Endothelial cell of umbilical vein (primary cell): ENCODE data around the gene LIM2. TPM values are rescaled to one million over a fixed set of nuclear protein-coding genes. Genes with fewer than 3 reads are reported as not detected.
A peak's percentile ranks its signal among the peaks of the same experiment; 100 is the strongest.
"Not testable (repeated sequence)": the region's sequence is repeated elsewhere in the genome, so short reads cannot be mapped to it uniquely, and the experiment has no call there.

Source experiments
- BruUV-seq: library from RNA; stranded (reverse); fragments of 400-500 nt; replicated peaks from 2 replicates; lab custom pipeline; 2021; lab: Mats Ljungman, UMichigan
- CTCF ChIA-PET: fragments of 300-600, 350-600 bp; sonication (Branson Sonifier 250); formaldehyde crosslinking; loops from one replicate; lab custom pipeline; 2021; ENCODE audit warnings: antibody characterized with exemption, inconsistent platforms; lab: Charles Lee
- POLR2A ChIA-PET: fragments of 300-600, 350-600 bp; sonication (Branson Sonifier 250); formaldehyde crosslinking; loops from one replicate; lab custom pipeline; 2021; ENCODE audit warnings: antibody characterized with exemption, inconsistent platforms; lab: Charles Lee
- DNase-seq: peaks from one replicate; pipeline ENCODE4 v3.0.0-alpha.2; 2011; ENCODE audit warnings: low read depth, low spot score
- FAIRE-seq: peaks from 2 replicates; lab custom pipeline; 2011; peaks lifted over from hg19 to GRCh38; lab: Jason Lieb, UNC
- H2AFZ ChIP-seq: 2 replicates; pipeline ENCODE4 v1.6.0; 2012; ENCODE audit warnings: low read depth, low read length, control low read depth, inconsistent platforms
- H3K27ac ChIP-seq: 2 replicates; pipeline ENCODE4 v1.5.1; 2011; ENCODE audit warnings: low read depth, mild to moderate bottlenecking, control low read depth, low read length, moderate library complexity; ENCODE audit not compliant: insufficient read depth
- H3K27me3 ChIP-seq, 2 experiments: 2 replicates each; pipeline versions ENCODE4 v1.6.0 to v1.6.1; 2011; ENCODE audit warnings: low read length in 2 of 2, mixed read lengths in 1 of 2; ENCODE audit not compliant: control insufficient read depth in 2 of 2, insufficient read depth in 2 of 2
- H3K36me3 ChIP-seq, 2 experiments: 2 replicates in 1 of 2; 3 replicates in 1 of 2; pipeline ENCODE4 v1.5.1; 2011; ENCODE audit warnings: low read length in 2 of 2, mild to moderate bottlenecking in 1 of 2, moderate library complexity in 1 of 2; ENCODE audit not compliant: control insufficient read depth in 2 of 2, insufficient read depth in 2 of 2; ENCODE audit errors: extremely low read depth in 1 of 2
- H3K4me1 ChIP-seq: 3 replicates; pipeline ENCODE4 v1.5.1; 2011; ENCODE audit warnings: mild to moderate bottlenecking, low read length; ENCODE audit not compliant: control insufficient read depth, insufficient read depth; ENCODE audit errors: extremely low read depth
- H3K4me2 ChIP-seq: 2 replicates; pipeline ENCODE4 v1.6.1; 2011; ENCODE audit warnings: low read length, control low read depth, mixed read lengths; ENCODE audit not compliant: insufficient read depth
- H3K4me3 ChIP-seq, 3 experiments: fragments of 200-600 bp in 1 of 3; sonication (generic), shearing (Covaris generic) in 1 of 3; replicated peaks in 1 of 3; 2 replicates each; pipeline ENCODE4 v1.5.1; 2011 to 2016; ENCODE audit warnings: control low read depth in 3 of 3, low read length in 3 of 3, mild to moderate bottlenecking in 2 of 3, inconsistent platforms in 1 of 3, low read depth in 1 of 3, moderate library complexity in 1 of 3; ENCODE audit not compliant: insufficient read depth in 1 of 3
- H3K79me2 ChIP-seq: 2 replicates; pipeline ENCODE4 v1.6.0; 2012; ENCODE audit warnings: low read length, inconsistent platforms; ENCODE audit not compliant: control insufficient read depth, insufficient read depth
- H3K9ac ChIP-seq: replicated peaks from 2 replicates; pipeline ENCODE3; 2011; ENCODE audit warnings: low read length, control low read depth; ENCODE audit not compliant: insufficient read depth; ENCODE audit errors: extremely low read depth
- H3K9me1 ChIP-seq: replicated peaks from 3 replicates; pipeline ENCODE4 v1.6.0; 2011; ENCODE audit warnings: mild to moderate bottlenecking, low read length; ENCODE audit not compliant: control insufficient read depth, insufficient read depth; ENCODE audit errors: extremely low read depth
- H3K9me3 ChIP-seq: replicated peaks from 2 replicates; pipeline ENCODE4 v1.5.1; 2012; ENCODE audit warnings: low read length, inconsistent platforms; ENCODE audit not compliant: control insufficient read depth, insufficient read depth
- H4K20me1 ChIP-seq: replicated peaks from 2 replicates; pipeline ENCODE3; 2011; ENCODE audit warnings: mild to moderate bottlenecking, low read length; ENCODE audit not compliant: control insufficient read depth, insufficient read depth; ENCODE audit errors: extremely low read depth
- CTCF ChIP-seq, 2 donors: IDR thresholded peaks; 1 replicate in 1 of 2; 2 replicates in 1 of 2; pipeline ENCODE4 v1.5.1; 2011; ENCODE audit warnings: low read length in 2 of 2, mild to moderate bottlenecking in 2 of 2, moderate library complexity in 2 of 2, control low read depth in 1 of 2, inconsistent platforms in 1 of 2, low read depth in 1 of 2; ENCODE audit not compliant: insufficient read depth in 1 of 2; ENCODE audit errors: extremely low read depth in 1 of 2
- EZH2 ChIP-seq: IDR thresholded peaks from 2 replicates; pipeline ENCODE4 v1.6.1; 2012; ENCODE audit warnings: borderline replicate concordance, low read depth, mild to moderate bottlenecking, moderate library complexity, low read length, inconsistent platforms; ENCODE audit not compliant: severe bottlenecking
- FOS ChIP-seq: IDR thresholded peaks from 2 replicates; pipeline ENCODE4 v1.6.1; 2011; ENCODE audit warnings: mild to moderate bottlenecking, low read length, moderate library complexity, borderline replicate concordance; ENCODE audit not compliant: insufficient read depth
- GATA2 ChIP-seq: IDR thresholded peaks from 2 replicates; pipeline ENCODE4 v1.7.0; 2011; ENCODE audit warnings: low read depth, mild to moderate bottlenecking, moderate library complexity, mixed read lengths, low read length; ENCODE audit not compliant: insufficient read length, insufficient read depth
- JUN ChIP-seq: IDR thresholded peaks from 2 replicates; pipeline ENCODE4 v1.6.1; 2011; ENCODE audit warnings: borderline replicate concordance, low read depth; ENCODE audit not compliant: insufficient read length, insufficient read depth
- MYC ChIP-seq: IDR thresholded peaks from one replicate; pipeline ENCODE4 v1.6.1; 2011; ENCODE audit warnings: mild to moderate bottlenecking, low read depth, low read length
- POLR2A ChIP-seq: IDR thresholded peaks from 2 replicates; pipeline ENCODE4 v1.6.1; 2012; ENCODE audit warnings: low read depth, mild to moderate bottlenecking, control low read depth, low read length
- dilution Hi-C: fragments of 300-500 bp; cut with MboI; formaldehyde crosslinking; loops from one replicate; pipeline ENCODE4 v1.15.0; 2019; ENCODE audit warnings: low sequenced_read_pairs; ENCODE audit not compliant: extremely low pct_ligation_motif_present
- intact Hi-C: fragments of 100-400 bp; cut with micrococcal nuclease; formaldehyde crosslinking; loops from one replicate; pipeline ENCODE4 v1.10.0; 2022
- polyA plus RNA-seq, 4 experiments: library from polyadenylated mRNA; depleted of rRNA in 3 of 4; stranded (reverse) in 3 of 4; unstranded in 1 of 4; fragments of >200 nt; gene quantifications; 2 replicates each; pipeline versions ENCODE4 v1.2.1 to v1.2.3, GENCODE V29; 2011 to 2012; ENCODE audit warnings: missing spikeins in 1 of 4
- total RNA-seq: library from RNA; stranded (reverse); gene quantifications from 2 replicates; pipeline ENCODE4 v1.2.3, GENCODE V29; 2021

LIM2 gene
- total and polyA plus RNA-seq, 2 donors (not counting 3 experiments of a cell fraction or from before 2014, with no cell fraction given): not detected

GRCh38 chr19:51407511-51408131 is 19.8 kb upstream of the LIM2 start:
- CTCF ChIA-PET: interaction anchor here (0.7 to 2.4 kb wide), 7 partner anchors 10 to 253 kb away, joined by 3 to 17 read pairs (median 3); partner anchors contain the start of gene SIGLEC10
- Histone ChIP-seq H3K4me1 (no peaks in the 10 kb centered on the region), H3K27me3 (no peaks in the 10 kb centered on the region), H3K79me2 (no peaks in the 10 kb centered on the region), H3K36me3 (no peaks in the 10 kb centered on the region), H3K27ac (no peak overlapping the region), H4K20me1 (no peaks in the 10 kb centered on the region), H3K4me3 (no peak overlapping the region), H3K4me2 (no peak overlapping the region), H2AFZ (no peak overlapping the region), H3K9ac (no peak overlapping the region), H3K9me1 (no peaks in the 10 kb centered on the region), H3K9me3 (no peaks in the 10 kb centered on the region)
- no peak for TF ChIP-seq JUN
- TF ChIP-seq CTCF (IDR thresholded peaks at IDR 0.05; ENCODE audit: extremely low read depth in 1 of 2, insufficient read depth in 1 of 2, low read depth in 1 of 2, low read length in 2 of 2): peak; percentile 13 to 38
- TF ChIP-seq MYC: no peak
- no peak for TF ChIP-seq FOS
- intact Hi-C loops: no loop called here
- dilution Hi-C loops: no loop called here
- POLR2A ChIA-PET: no interaction called here
- DNase-seq (peak; percentile 27), FAIRE-seq (no peak)
- no TSS peak for BruUV-seq

GRCh38 chr19:51402117-51402516 is 14.3 kb upstream of the LIM2 start:
- Histone ChIP-seq H4K20me1 (no peaks in the 10 kb centered on the region), H3K9ac (no peak overlapping the region), H3K36me3 (no peaks in the 10 kb centered on the region), H3K9me1 (no peaks in the 10 kb centered on the region), H3K27ac (no peak overlapping the region), H3K4me3 (no peak overlapping the region), H3K9me3 (no peaks in the 10 kb centered on the region), H3K4me1 (no peaks in the 10 kb centered on the region), H3K27me3 (no peaks in the 10 kb centered on the region), H2AFZ (no peak overlapping the region), H3K79me2 (no peaks in the 10 kb centered on the region), H3K4me2 (no peak overlapping the region)
- BruUV-seq: no TSS peak
- TF ChIP-seq EZH2 (no peak), GATA2 (no peak), MYC (no peak), POLR2A (no peak)
- ChIA-PET POLR2A (no interaction called here), CTCF (no interaction called here)
- no peak for FAIRE-seq
- dilution Hi-C loops: no loop called here
- intact Hi-C loops: no loop called here
- DNase-seq: no peak

- H4K20me1 ChIP-seq, H3K4me3 ChIP-seq, H3K9me3 ChIP-seq, H3K9me1 ChIP-seq, intact Hi-C loops, BruUV-seq, H3K27me3 ChIP-seq, H3K36me3 ChIP-seq, POLR2A ChIA-PET, FAIRE-seq, H3K9ac ChIP-seq, DNase-seq, H3K4me1 ChIP-seq, H2AFZ ChIP-seq, H3K4me2 ChIP-seq, H3K79me2 ChIP-seq, dilution Hi-C loops, H3K27ac ChIP-seq: not testable (repeated sequence)
- CTCF ChIA-PET: interaction anchor here (0.9 kb wide), 1 partner anchor 22 kb away, joined by 3 read pairs; no protein-coding TSS in a partner anchor
Measured at GRCh38 chr19:51399936-51400335, 12.2 kb upstream of the LIM2 start.
